Activated CD8-positive, alpha-beta T cell treated with anti-CD3 and anti-CD28 coated beads for 36 hours (primary cell): ENCODE data around the gene ELK4. TPM values are rescaled to one million over a fixed set of nuclear protein-coding genes. Genes with fewer than 3 reads are reported as not detected.

Source experiments
- ATAC-seq: fragments of 200-7000 bp; cut with Tn5 transposase; one replicate; pipeline ENCODE4 v1.10.0; 2021; ENCODE audit warnings: mild to moderate bottlenecking, moderate library complexity
- CTCF ChIA-PET: fragments of 350-600 bp; sonication (Branson Sonifier 250); formaldehyde crosslinking; loops from one replicate; lab custom pipeline; 2021; ENCODE audit warnings: antibody characterized with exemption; lab: Charles Lee
- POLR2A ChIA-PET: fragments of 350-600 bp; sonication (Branson Sonifier 250); formaldehyde crosslinking; loops from one replicate; lab custom pipeline; 2021; ENCODE audit warnings: antibody characterized with exemption; lab: Charles Lee
- DNase-seq: peaks from one replicate; pipeline ENCODE4 v3.0.0-alpha.2; 2020
- H3K27ac Mint-ChIP-seq: one replicate; pipeline ENCODE4 v1.8.0; 2021; ENCODE audit warnings: mild to moderate bottlenecking, mixed read lengths
- H3K27me3 Mint-ChIP-seq: one replicate; pipeline ENCODE4 v1.8.0; 2021; ENCODE audit warnings: mixed read lengths
- H3K36me3 Mint-ChIP-seq: one replicate; pipeline ENCODE4 v1.8.0; 2021; ENCODE audit warnings: low read depth, mixed read lengths
- H3K4me1 Mint-ChIP-seq: one replicate; pipeline ENCODE4 v1.8.0; 2021; ENCODE audit warnings: low read depth, mixed read lengths
- H3K4me3 Mint-ChIP-seq: one replicate; pipeline ENCODE4 v1.8.0; 2021; ENCODE audit warnings: mild to moderate bottlenecking, moderate library complexity, mixed read lengths
- H3K9me3 Mint-ChIP-seq: one replicate; pipeline ENCODE4 v1.8.0; 2021; ENCODE audit warnings: mixed read lengths
- CTCF ChIP-seq: fragments of 200-600 bp; IDR thresholded peaks from one replicate; pipeline ENCODE4 v1.8.0; 2022; ENCODE audit warnings: antibody characterized with exemption, mild to moderate bottlenecking
- intact Hi-C: fragments of 100-400 bp; cut with micrococcal nuclease; formaldehyde crosslinking; loops from one replicate; pipeline ENCODE4 v1.10.0; 2022
- total RNA-seq, 2 experiments: library from RNA; stranded (reverse); gene quantifications; one replicate each; pipeline ENCODE4 v1.2.3, GENCODE V29; 2021

Gene ELK4
- total RNA-seq, 2 experiments from 2014 or later: 61.5 to 62.1 TPM

DNA sequence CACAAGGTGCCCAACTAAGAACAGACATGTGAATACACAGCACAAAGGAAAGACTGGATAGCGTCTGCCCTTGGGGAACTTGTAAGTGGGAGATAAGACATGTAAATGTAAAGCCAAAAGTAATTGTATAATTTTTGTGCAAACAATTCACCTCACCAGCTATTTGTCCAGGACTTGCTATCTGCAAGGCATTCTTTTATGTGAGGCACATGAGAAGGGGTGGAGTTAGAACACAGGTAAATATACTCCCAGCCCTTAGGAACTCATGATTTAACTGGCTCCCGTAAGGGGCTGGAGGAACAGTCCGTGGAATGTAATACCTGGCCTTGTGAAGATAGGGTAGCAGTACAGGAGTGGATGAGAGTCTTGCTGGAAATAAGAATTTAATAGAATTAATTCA is 66.0 kb downstream of the ELK4 start:
- intact Hi-C loops: loop anchor here (5.0 kb wide), 1 partner anchor 38 kb away; no protein-coding TSS in a partner anchor
- DNase-seq (no peak), ATAC-seq (no peak)
- ChIA-PET POLR2A (no interaction called here), CTCF (interaction anchor here (1.0 kb wide), 1 partner anchor 136 kb away, joined by 3 read pairs; no protein-coding TSS in a partner anchor)
- peaks cover 2% of the 10 kb centered on the region for H3K9me3 Mint-ChIP-seq
- peaks cover 2% of the 10 kb centered on the region for H3K4me1 Mint-ChIP-seq
- peaks cover 40% of the 10 kb centered on the region for H3K27me3 Mint-ChIP-seq
- no peak for TF ChIP-seq CTCF
- H3K36me3 Mint-ChIP-seq: no peaks in the 10 kb centered on the region
- H3K4me3 Mint-ChIP-seq: no peak overlapping the region
- no peak overlapping the region for H3K27ac Mint-ChIP-seq

- Mint-ChIP-seq H3K36me3 (no peaks in the 10 kb centered on the region), H3K27ac (no peak overlapping the region), H3K4me3 (no peak overlapping the region), H3K9me3 (peaks cover 5% of the 10 kb centered on the region), H3K27me3 (peaks cover 40% of the 10 kb centered on the region), H3K4me1 (peaks cover 2% of the 10 kb centered on the region)
- CTCF ChIA-PET: interaction anchor here (1.4 to 1.5 kb wide), 2 partner anchors 68 to 94 kb away, joined by 4 to 7 read pairs; partner anchors contain the start of gene ELK4
- TF ChIP-seq CTCF: no peak
- no peak for ATAC-seq
- no peak for DNase-seq
- POLR2A ChIA-PET: no interaction called here
- intact Hi-C loops: no loop called here
These were observed 67.8 kb downstream of the ELK4 start for GRCh38 chr1:205563927-205564441.

- TF ChIP-seq CTCF: no peak
- H3K27me3 Mint-ChIP-seq: peaks cover 35% of the 10 kb centered on the region
- H3K4me3 Mint-ChIP-seq: no peak overlapping the region
- CTCF ChIA-PET: interaction anchor here (0.7 to 2.5 kb wide), 6 partner anchors 10 to 130 kb away, joined by 3 to 12 read pairs (median 4); no protein-coding TSS in a partner anchor
- no peak overlapping the region for H3K27ac Mint-ChIP-seq
- POLR2A ChIA-PET: no interaction called here
- H3K4me1 Mint-ChIP-seq: no peaks in the 10 kb centered on the region
- intact Hi-C loops: no loop called here
- H3K36me3 Mint-ChIP-seq: no peaks in the 10 kb centered on the region
- DNase-seq (no peak), ATAC-seq (no peak)
- H3K9me3 Mint-ChIP-seq: peaks cover 5% of the 10 kb centered on the region
These were observed 70.2 kb downstream of the ELK4 start for GRCh38 chr1:205561501-205562203.

Other genes starting within 250 kb of the ELK4 start
- gene LEMD1, start 210.0 kb downstream of the ELK4 start, total RNA-seq: under 1 TPM; 0.58 to 0.81 TPM
- gene BLACAT1, start 176.0 kb downstream of the ELK4 start, total RNA-seq: under 1 TPM in 1 of 2 experiments, not detected in 1; 0.13 TPM
- 10 to 100 TPM in 1 of 2 experiments, 1 to 10 TPM in 1; 8.4 to 10.4 TPM for gene CDK18, start 127.3 kb downstream of the ELK4 start, total RNA-seq
- under 1 TPM; 0.38 to 0.65 TPM for gene SLC45A3, start 48.5 kb upstream of the ELK4 start, total RNA-seq
- gene NUCKS1, start 118.2 kb upstream of the ELK4 start, total RNA-seq: 100 to 1,000 TPM; 145 to 177 TPM
- gene RAB29, start 143.5 kb upstream of the ELK4 start, total RNA-seq: 10 to 100 TPM; 20.1 to 22.5 TPM
- gene SLC41A1, start 181.2 kb upstream of the ELK4 start, total RNA-seq: 10 to 100 TPM; 33.6 to 35.3 TPM
- gene PM20D1, start 218.1 kb upstream of the ELK4 start, total RNA-seq: under 1 TPM; 0.22 to 0.29 TPM